ENCODE measurements around the gene AUTS2.

Gene AUTS2

DNA sequence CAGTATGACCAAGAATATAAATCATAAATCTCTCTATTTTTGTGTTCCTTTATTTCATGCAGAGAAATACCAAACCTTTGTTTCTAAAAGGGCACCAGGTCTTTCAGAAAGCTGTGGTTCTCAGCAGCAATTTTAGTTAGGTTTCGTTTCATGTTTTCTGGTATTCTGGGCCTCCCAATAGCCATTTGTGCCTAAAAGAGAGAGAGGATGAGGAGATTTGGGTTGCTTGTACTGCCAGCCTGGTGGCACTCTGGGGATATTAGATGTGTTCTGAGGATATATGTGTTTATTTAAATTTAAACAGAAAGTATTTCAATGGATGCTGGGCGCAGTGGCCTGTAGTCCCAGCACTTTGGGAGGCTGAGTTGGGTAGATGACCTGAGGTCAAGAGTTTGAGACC, 471.7 kb downstream of the AUTS2 start:
- Histone ChIP-seq H3K4me1 (ENCODE audit: control insufficient read depth in 2 of 2, insufficient read depth in 2 of 2, low read length in 2 of 2) (no peaks in the 10 kb centered on the region), H3K27ac (ENCODE audit: low read depth in 2 of 2, low read length in 2 of 2) (no peak overlapping the region), H3K27me3 (ENCODE audit: control insufficient read depth in 2 of 2, insufficient read depth in 2 of 2, low read length in 2 of 2) (no peaks in the 10 kb centered on the region), H3K9ac (ENCODE audit: low read depth in 1 of 2, low read length in 2 of 2) (no peak overlapping the region), H3K4me3 (ENCODE audit: low read length in 2 of 2) (no peak overlapping the region), H3K36me3 (ENCODE audit: control insufficient read depth in 2 of 2, insufficient read depth in 2 of 2, low read length in 2 of 2) (no peaks in the 10 kb centered on the region), H3K9me3 (ENCODE audit: control insufficient read depth in 2 of 2, low read length in 2 of 2) (no peaks in the 10 kb centered on the region)

DNA sequence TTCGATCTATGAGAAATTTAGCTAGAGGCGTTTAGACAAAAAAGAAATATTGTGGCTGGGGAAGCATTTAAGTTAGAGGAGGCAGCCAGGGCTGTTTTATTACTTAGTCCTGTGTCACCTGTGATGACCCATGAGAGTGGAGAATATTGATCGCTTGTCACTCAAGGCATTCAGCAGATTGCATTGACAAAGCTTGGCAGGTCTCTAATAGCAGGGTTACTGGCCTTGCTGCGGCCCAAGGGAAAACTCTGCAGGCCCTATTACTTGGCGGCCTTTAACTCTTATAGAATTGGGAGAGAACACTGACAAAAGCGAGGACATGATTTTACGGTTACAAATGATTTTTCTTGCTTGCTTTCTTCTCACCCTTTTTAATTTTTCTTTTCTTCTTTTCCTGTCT, 473.5 kb downstream of the AUTS2 start:
- H3K9me3 ChIP-seq (ENCODE audit: control insufficient read depth in 2 of 2, low read length in 2 of 2): no peaks in the 10 kb centered on the region
- H3K27ac ChIP-seq (ENCODE audit: low read depth in 2 of 2, low read length in 2 of 2): no peak overlapping the region
- no peaks in the 10 kb centered on the region for H3K36me3 ChIP-seq (ENCODE audit: control insufficient read depth in 2 of 2, insufficient read depth in 2 of 2, low read length in 2 of 2)
- H3K9ac ChIP-seq (ENCODE audit: low read depth in 1 of 2, low read length in 2 of 2): no peak overlapping the region
- H3K27me3 ChIP-seq (ENCODE audit: control insufficient read depth in 2 of 2, insufficient read depth in 2 of 2, low read length in 2 of 2): no peaks in the 10 kb centered on the region
- H3K4me3 ChIP-seq (ENCODE audit: low read length in 2 of 2): no peak overlapping the region
- no peaks in the 10 kb centered on the region for H3K4me1 ChIP-seq (ENCODE audit: control insufficient read depth in 2 of 2, insufficient read depth in 2 of 2, low read length in 2 of 2)

DNA sequence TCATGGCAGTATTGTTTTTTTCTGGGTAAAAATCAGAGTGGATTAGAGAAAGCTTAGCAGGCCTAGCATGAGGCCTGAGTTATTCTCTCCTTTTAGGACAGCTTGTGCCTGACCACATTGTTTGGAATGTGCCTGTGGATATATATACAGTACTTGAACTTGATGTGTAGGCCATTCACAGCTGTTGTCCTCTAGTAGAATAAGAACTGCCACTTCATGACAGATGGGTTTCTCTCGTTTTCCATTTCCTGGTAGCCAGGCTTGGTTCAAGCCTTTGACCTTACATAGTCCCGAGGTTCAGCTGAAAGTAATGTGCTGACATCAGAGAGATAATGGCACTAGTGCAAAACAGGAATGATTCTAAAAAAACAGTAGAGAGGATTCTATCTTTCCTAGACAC, 473.9 kb downstream of the AUTS2 start:
- Histone ChIP-seq H3K27me3 (ENCODE audit: control insufficient read depth in 2 of 2, insufficient read depth in 2 of 2, low read length in 2 of 2) (no peaks in the 10 kb centered on the region), H3K27ac (ENCODE audit: low read depth in 2 of 2, low read length in 2 of 2) (no peak overlapping the region)

DNA sequence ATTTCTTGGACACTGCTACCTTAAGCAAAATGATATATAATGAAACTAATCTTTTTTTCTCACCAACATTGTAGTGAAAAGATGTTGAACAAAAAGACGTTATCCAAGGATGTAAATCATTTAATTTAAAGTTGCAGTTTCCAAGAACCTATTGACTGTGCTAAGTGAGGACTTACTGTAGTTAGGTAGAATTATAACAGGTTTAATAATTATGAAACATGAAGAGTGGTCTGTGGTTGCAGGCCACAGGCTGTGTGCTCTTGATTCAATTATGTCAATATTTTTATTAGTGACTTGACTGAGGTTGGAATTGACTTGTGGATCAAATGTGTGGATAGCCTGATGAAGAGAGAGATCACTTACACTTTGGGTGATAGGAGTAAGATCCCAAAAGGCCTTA, 478.1 kb downstream of the AUTS2 start:
- H3K27me3 ChIP-seq (ENCODE audit: control insufficient read depth in 2 of 2, insufficient read depth in 2 of 2, low read length in 2 of 2): no peaks in the 10 kb centered on the region
- H3K27ac ChIP-seq (ENCODE audit: low read depth in 2 of 2, low read length in 2 of 2): no peak overlapping the region
- no peaks in the 10 kb centered on the region for H3K9me3 ChIP-seq (ENCODE audit: control insufficient read depth in 2 of 2, low read length in 2 of 2)
- no peak overlapping the region for H3K4me3 ChIP-seq (ENCODE audit: low read length in 2 of 2)
- H3K36me3 ChIP-seq (ENCODE audit: control insufficient read depth in 2 of 2, insufficient read depth in 2 of 2, low read length in 2 of 2): no peaks in the 10 kb centered on the region
- no peaks in the 10 kb centered on the region for H3K4me1 ChIP-seq (ENCODE audit: control insufficient read depth in 2 of 2, insufficient read depth in 2 of 2, low read length in 2 of 2)
- no peak overlapping the region for H3K9ac ChIP-seq (ENCODE audit: low read depth in 1 of 2, low read length in 2 of 2)

More for the DNA sequence above, 473.9 kb downstream of the AUTS2 start:
- no peak overlapping the region for H3K4me3 ChIP-seq (ENCODE audit: low read length in 2 of 2)
- no peaks in the 10 kb centered on the region for H3K4me1 ChIP-seq (ENCODE audit: control insufficient read depth in 2 of 2, insufficient read depth in 2 of 2, low read length in 2 of 2)
- H3K36me3 ChIP-seq (ENCODE audit: control insufficient read depth in 2 of 2, insufficient read depth in 2 of 2, low read length in 2 of 2): no peaks in the 10 kb centered on the region
- no peaks in the 10 kb centered on the region for H3K9me3 ChIP-seq (ENCODE audit: control insufficient read depth in 2 of 2, low read length in 2 of 2)
- no peak overlapping the region for H3K9ac ChIP-seq (ENCODE audit: low read depth in 1 of 2, low read length in 2 of 2)

- Histone ChIP-seq H3K27me3 (ENCODE audit: control insufficient read depth in 2 of 2, insufficient read depth in 2 of 2, low read length in 2 of 2) (no peaks in the 10 kb centered on the region), H3K9me3 (ENCODE audit: control insufficient read depth in 2 of 2, low read length in 2 of 2) (no peaks in the 10 kb centered on the region), H3K4me1 (ENCODE audit: control insufficient read depth in 2 of 2, insufficient read depth in 2 of 2, low read length in 2 of 2) (no peaks in the 10 kb centered on the region), H3K4me3 (ENCODE audit: low read length in 2 of 2) (no peak overlapping the region), H3K36me3 (ENCODE audit: control insufficient read depth in 2 of 2, insufficient read depth in 2 of 2, low read length in 2 of 2) (no peaks in the 10 kb centered on the region), H3K27ac (ENCODE audit: low read depth in 2 of 2, low read length in 2 of 2) (no peak overlapping the region), H3K9ac (ENCODE audit: low read depth in 1 of 2, low read length in 2 of 2) (no peak overlapping the region)
These were observed 483.9 kb downstream of the AUTS2 start for GRCh38 chr7:70082099-70082611.

DNA sequence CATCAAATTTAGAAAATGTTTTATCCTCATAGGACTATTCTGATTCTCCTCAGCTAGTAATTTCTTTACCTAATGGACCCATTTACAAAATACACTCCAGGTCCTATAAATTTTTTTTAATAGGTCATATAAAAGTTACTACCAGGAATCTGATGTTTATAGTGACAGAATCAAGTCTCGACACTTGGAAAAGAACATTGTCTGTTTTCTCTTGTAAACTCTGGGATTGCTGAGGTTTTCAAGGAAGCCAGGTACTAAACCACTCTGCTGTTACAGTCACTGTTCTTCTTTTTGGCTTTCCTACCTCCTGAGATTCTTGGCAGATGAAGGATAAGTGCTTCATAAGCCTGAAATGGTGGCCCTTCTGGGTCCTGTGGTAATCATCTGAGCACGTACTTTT, 493.1 kb downstream of the AUTS2 start:
- no peak overlapping the region for H3K9ac ChIP-seq (ENCODE audit: low read depth in 1 of 2, low read length in 2 of 2)
- H3K4me1 ChIP-seq (ENCODE audit: control insufficient read depth in 2 of 2, insufficient read depth in 2 of 2, low read length in 2 of 2): no peaks in the 10 kb centered on the region
- H3K27me3 ChIP-seq (ENCODE audit: control insufficient read depth in 2 of 2, insufficient read depth in 2 of 2, low read length in 2 of 2): no peaks in the 10 kb centered on the region
- no peak overlapping the region for H3K27ac ChIP-seq (ENCODE audit: low read depth in 2 of 2, low read length in 2 of 2)
- H3K36me3 ChIP-seq (ENCODE audit: control insufficient read depth in 2 of 2, insufficient read depth in 2 of 2, low read length in 2 of 2): no peaks in the 10 kb centered on the region
- no peaks in the 10 kb centered on the region for H3K9me3 ChIP-seq (ENCODE audit: control insufficient read depth in 2 of 2, low read length in 2 of 2)
- H3K4me3 ChIP-seq (ENCODE audit: low read length in 2 of 2): no peak overlapping the region

DNA sequence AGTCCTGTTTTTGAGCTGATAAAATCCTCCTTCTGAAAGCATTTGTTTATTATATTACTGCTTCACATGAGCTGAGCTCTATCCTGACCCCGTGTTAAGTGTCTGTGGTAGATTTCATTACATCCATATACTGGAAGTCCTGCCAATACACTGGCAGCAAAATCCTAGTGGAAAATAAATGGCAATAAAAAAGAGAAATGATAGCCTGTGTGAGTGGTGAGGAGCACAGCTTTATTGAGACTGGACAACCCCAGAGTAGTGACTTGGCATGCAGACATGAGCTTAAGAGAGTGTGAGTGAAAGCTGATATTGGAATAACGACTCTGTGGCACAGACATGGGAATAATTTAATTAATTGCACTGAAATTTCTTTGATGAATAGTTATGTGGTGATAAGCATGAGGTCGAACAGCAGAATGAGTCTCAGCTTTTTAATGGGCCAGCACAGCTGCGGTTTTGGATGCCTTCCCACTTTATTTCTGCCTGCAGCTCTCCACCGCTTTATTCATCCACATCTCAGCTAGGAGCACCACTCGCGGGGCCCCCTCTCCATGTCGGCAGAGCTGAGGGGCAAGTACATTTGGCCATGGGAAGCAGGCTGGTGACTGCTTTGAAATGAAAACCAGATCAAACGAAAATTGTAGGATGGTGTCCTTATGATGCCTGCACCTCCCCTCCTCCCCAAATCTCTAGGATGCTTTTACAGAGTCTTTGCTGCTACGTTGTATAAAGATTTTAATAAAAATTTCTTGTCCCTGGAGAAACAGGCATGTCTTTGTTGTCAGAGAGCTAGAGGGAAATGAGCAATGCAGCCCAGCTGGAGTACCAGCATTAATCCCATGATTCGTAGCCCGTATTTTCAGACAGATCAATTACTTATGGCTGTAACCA, 494.3 kb downstream of the AUTS2 start:
- Histone ChIP-seq H3K4me3 (ENCODE audit: low read length in 2 of 2) (no peak overlapping the region), H3K9me3 (ENCODE audit: control insufficient read depth in 2 of 2, low read length in 2 of 2) (no peaks in the 10 kb centered on the region), H3K27me3 (ENCODE audit: control insufficient read depth in 2 of 2, insufficient read depth in 2 of 2, low read length in 2 of 2) (no peaks in the 10 kb centered on the region), H3K9ac (ENCODE audit: low read depth in 1 of 2, low read length in 2 of 2) (no peak overlapping the region), H3K27ac (ENCODE audit: low read depth in 2 of 2, low read length in 2 of 2) (no peak overlapping the region), H3K4me1 (ENCODE audit: control insufficient read depth in 2 of 2, insufficient read depth in 2 of 2, low read length in 2 of 2) (no peaks in the 10 kb centered on the region), H3K36me3 (ENCODE audit: control insufficient read depth in 2 of 2, insufficient read depth in 2 of 2, low read length in 2 of 2) (no peaks in the 10 kb centered on the region)

DNA sequence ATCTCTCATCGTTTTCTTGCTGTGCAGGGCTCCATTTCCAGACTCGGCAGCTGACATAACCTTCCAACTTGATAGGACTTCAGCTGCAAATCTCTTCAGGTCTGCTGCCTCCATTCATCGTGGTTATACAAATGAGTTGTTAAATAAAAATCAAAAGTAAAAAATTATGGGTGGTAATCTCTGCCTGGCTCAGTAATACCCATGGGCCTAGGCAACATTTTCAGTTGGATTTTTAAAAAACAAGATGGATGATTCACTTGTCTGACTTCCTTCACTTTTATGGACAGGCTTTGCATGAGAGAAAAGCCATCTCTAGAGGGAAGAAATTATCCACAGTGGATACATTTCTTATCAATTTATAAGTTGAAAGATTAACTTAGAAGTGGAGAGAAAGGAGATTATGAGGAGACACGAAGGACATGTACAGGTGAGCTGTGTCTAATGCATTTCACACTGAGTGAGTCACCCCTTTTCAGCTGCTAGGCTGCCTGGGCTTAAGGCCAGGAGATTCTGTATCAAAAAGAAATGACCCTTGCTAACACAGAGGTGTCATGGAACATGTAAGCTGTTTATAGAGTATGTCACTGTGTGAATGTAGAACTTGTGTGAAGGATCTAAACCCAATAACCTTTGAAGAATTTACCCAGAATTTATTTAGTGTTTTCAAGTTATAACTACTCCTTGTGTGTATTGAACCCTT, 495.1 kb downstream of the AUTS2 start:
- Histone ChIP-seq H3K27ac (ENCODE audit: low read depth in 2 of 2, low read length in 2 of 2) (no peak overlapping the region), H3K4me3 (ENCODE audit: low read length in 2 of 2) (no peak overlapping the region), H3K36me3 (ENCODE audit: control insufficient read depth in 2 of 2, insufficient read depth in 2 of 2, low read length in 2 of 2) (no peaks in the 10 kb centered on the region), H3K27me3 (ENCODE audit: control insufficient read depth in 2 of 2, insufficient read depth in 2 of 2, low read length in 2 of 2) (no peaks in the 10 kb centered on the region), H3K4me1 (ENCODE audit: control insufficient read depth in 2 of 2, insufficient read depth in 2 of 2, low read length in 2 of 2) (no peaks in the 10 kb centered on the region), H3K9ac (ENCODE audit: low read depth in 1 of 2, low read length in 2 of 2) (no peak overlapping the region), H3K9me3 (ENCODE audit: control insufficient read depth in 2 of 2, low read length in 2 of 2) (no peaks in the 10 kb centered on the region)

DNA sequence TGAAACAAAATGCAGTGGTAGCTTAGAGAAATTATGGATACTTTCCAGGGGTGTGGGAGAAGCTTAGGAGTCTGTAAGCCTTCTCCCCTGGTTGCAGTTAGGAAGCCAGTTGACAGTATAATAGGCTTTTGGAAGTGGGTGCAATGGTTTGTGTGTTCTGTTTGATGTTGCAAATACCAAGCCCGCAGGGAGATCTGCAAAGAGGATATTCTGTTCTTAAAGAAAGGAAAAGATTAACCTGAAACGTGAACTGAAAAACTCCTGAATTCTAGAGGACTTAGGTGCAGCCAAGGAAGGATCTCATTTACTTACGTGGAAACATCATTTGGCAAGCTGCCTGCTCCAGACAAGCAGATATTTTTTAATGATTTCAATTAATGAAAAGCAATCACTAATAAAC, 496.6 kb downstream of the AUTS2 start:
- H3K4me1 ChIP-seq (ENCODE audit: control insufficient read depth in 2 of 2, insufficient read depth in 2 of 2, low read length in 2 of 2): no peaks in the 10 kb centered on the region
- no peaks in the 10 kb centered on the region for H3K36me3 ChIP-seq (ENCODE audit: control insufficient read depth in 2 of 2, insufficient read depth in 2 of 2, low read length in 2 of 2)

GRCh38 chr7:70097645-70098044, 499.4 kb downstream of the AUTS2 start:
- no peaks in the 10 kb centered on the region for H3K36me3 ChIP-seq (ENCODE audit: control insufficient read depth in 2 of 2, insufficient read depth in 2 of 2, low read length in 2 of 2)
- H3K4me1 ChIP-seq (ENCODE audit: control insufficient read depth in 2 of 2, insufficient read depth in 2 of 2, low read length in 2 of 2): no peaks in the 10 kb centered on the region
- no peak overlapping the region for H3K4me3 ChIP-seq (ENCODE audit: low read length in 2 of 2)
- H3K9me3 ChIP-seq (ENCODE audit: control insufficient read depth in 2 of 2, low read length in 2 of 2): no peaks in the 10 kb centered on the region
- no peak overlapping the region for H3K9ac ChIP-seq (ENCODE audit: low read depth in 1 of 2, low read length in 2 of 2)
- H3K27ac ChIP-seq (ENCODE audit: low read depth in 2 of 2, low read length in 2 of 2): no peak overlapping the region
- H3K27me3 ChIP-seq (ENCODE audit: control insufficient read depth in 2 of 2, insufficient read depth in 2 of 2, low read length in 2 of 2): no peaks in the 10 kb centered on the region

More for the DNA sequence above, 496.6 kb downstream of the AUTS2 start:
- H3K27me3 ChIP-seq (ENCODE audit: control insufficient read depth in 2 of 2, insufficient read depth in 2 of 2, low read length in 2 of 2): no peaks in the 10 kb centered on the region
- no peaks in the 10 kb centered on the region for H3K9me3 ChIP-seq (ENCODE audit: control insufficient read depth in 2 of 2, low read length in 2 of 2)
- no peak overlapping the region for H3K9ac ChIP-seq (ENCODE audit: low read depth in 1 of 2, low read length in 2 of 2)
- H3K4me3 ChIP-seq (ENCODE audit: low read length in 2 of 2): no peak overlapping the region
- no peak overlapping the region for H3K27ac ChIP-seq (ENCODE audit: low read depth in 2 of 2, low read length in 2 of 2)

Data from mucosa of rectum (tissue), 2 donors.